HG03135 (cell line): ENCODE results near the gene NNT.
"Not testable (repeated sequence)": the region's sequence is repeated elsewhere in the genome, so short reads cannot be mapped to it uniquely, and the experiment has no call there.

Experiments used
- ATAC-seq: cut with Tn5 transposase; IDR thresholded peaks from one replicate; pipeline ENCODE4 v1.9.1; 2021; ENCODE audit warnings: mild to moderate bottlenecking, moderate library complexity; ENCODE audit not compliant: unreplicated experiment

NNT gene

DNA sequence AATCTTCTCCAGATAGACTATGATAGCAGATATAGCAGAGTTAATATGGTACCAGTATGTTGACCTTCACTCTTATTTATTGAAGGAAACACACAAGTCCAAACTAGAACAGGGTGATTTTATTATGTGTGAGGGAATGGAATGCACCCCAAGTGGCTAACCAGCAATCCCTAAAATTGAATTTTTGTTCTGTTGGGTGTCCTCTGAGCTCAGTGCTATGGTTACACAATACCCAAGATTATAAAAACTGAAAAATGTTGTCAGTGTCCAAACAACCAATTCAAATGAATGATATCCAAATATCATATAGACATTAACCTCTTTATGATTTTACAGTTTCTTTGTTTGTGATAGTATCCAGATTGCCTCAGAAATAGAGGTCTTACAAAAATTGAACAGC, 60.9 kb downstream of the NNT start:
- ATAC-seq: no peak

DNA sequence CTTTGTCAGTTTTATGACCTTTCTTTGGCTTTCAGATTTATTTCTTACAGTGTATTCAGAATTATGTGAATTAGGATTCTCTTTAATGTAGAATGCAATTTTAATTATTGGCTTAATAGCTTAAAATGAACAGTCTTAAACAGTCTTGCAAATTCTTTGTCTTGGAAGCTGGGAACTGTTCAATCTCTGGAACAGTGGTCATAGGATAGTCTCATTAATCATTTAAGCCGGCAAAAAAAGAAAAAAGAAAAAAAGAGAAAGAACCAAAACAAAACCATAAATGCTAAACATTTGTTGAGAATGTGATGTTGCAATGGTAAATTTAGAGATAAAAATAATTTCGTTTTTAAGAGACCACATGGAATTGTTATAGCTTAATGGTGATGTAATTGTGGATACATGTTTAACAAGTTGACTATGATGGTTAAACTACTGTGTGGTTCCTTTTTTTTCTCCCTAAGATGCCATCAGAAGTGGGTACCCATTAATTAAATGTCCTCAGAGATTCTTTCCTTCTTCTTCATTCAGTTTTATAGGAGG, 61.6 kb downstream of the NNT start:
- no peak for ATAC-seq

DNA sequence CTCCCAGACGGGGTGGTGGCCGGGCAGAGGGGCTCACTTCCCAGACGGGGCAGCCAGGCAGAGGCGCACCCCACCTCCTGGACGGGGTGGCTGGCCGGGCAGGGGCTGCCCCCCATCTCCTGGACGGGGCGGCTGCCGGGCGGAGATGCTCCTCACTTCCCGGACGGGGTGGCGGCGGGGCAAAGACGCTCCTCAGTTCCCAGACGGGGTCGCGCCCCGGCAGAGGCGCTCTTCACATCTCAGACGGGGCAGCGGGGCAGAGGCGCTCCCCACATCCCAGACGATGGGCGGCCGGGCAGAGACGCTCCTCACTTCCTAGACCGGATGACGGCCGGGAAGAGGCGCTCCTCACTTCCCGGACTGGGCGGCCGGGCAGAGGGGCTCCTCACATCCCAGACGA, 62.8 kb downstream of the NNT start:
- ATAC-seq: not testable (repeated sequence)

DNA sequence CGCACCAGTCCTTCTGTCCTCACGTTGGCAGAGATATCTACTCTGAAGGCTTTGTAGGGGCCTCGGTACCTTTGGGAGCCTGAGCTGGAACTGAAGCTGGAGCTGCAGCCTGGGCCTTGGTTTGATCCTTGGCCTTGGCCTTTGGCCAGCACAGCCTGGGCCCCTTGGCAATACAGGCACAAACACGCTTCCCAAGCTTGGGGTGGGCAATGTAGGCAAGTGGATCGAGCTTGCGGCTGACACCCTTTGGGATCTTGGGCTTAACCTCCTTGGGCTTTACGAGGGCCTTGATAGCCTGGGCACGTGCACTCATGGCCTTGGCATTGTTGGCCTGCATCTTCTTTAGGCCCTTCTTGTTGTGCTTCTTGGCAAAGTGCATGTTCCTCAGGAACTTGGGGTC, 63.7 kb downstream of the NNT start:
- not testable (repeated sequence) for ATAC-seq

DNA sequence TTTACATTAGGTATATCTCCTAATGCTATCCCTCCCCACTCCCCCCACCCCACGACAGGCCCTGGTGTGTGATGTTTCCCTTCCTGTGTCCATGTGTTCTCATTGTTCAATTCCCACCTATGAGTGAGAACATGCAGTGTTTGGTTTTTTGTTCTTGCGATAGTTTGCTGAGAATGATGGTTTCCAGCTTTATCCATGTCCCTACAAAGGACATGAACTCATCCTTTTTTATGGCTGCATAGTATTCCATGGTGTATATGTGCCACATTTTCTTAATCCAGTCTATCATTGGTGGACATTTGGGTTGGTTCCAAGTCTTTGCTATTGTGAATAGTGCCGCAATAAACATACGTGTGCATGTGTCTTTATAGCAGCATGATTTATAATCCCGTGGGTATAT, 64.4 kb downstream of the NNT start:
- not testable (repeated sequence) for ATAC-seq

DNA sequence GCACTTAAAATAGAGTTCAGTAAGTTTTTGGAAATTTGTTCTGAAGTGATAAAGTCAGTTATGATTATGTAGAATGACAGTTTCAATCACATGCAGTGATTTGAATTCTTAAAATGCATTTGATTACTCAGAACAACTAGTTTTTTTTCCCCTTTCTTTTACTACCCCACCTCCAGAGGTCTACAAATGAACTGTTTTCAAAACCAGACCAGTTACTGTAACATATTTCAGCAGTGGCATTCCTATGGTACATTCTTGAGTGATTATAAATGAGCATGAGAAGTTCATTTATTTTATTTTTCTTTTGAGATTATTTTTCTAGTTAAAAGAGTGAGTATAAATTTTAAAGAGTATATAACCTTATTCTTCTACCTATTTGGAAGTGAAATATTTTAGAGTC, 71.6 kb downstream of the NNT start:
- no peak for ATAC-seq

DNA sequence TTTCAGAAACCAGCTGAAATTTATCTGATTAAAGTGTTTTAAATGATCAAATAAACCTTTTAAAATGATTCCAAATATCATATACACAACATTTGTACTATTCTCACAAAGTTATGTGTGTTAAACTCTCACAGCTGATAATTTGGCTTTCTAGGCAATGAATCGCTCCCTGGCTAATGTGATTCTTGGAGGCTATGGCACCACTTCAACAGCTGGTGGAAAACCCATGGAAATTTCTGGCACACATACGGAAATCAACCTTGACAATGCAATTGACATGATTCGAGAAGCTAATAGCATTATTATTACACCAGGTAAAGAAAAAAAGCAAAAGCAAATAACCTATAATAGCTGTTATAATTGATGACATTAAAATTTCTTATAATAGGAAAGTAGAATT, 72.4 kb downstream of the NNT start:
- ATAC-seq: no peak

DNA sequence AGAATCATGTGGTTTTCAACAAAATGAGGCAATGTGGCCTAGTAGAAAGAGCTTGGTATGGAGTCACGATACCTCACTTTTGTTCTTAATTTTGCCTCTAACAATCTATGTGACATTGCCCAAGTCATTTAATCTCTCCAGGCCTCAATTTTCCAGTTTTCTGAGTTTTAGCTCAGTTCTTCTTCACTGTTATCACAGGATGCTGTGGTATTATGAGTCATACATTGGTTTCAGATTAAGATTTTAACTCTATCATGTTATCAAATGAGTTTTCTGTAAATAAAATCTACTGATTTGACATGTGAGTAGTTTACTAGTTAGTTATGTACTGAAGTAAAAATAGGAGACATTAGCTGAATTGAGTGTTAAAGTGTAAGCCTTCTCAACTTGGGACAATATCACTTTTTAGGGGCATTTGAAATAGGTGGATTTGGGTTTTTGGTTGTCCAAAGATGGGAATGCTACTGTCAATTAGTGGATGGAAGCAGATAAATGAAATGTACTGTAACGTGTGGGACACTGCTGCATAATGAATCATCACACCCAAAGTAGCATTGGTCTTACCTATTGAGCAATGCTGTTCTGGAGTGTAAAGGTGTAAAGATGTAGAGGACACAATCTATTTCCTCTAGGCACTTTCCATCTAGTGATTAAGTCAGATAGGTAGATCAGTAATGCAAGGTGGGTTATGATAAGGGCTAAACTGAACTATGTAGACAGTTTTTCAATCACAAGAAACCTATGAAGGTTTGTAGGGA, 73.3 kb downstream of the NNT start:
- no peak for ATAC-seq

DNA sequence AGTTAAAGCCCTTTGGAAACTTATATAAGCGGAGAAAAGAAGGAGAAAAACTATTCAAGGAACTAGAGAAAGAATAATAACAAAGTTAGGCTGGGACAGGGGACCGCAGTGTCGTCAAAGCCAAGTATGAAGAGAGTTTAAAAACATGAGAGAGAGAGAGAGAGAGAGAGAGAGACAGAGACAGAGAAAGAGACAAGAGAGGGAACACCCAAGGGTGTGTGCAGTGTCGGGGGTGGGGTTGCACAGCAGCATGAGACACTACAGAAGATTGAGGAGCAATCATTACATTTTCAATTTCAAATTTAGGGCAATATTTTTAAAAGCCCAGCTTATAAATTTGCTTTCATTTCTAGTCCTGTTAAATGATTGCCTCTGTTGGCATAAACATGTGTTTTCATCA, 74.3 kb downstream of the NNT start:
- no peak for ATAC-seq

DNA sequence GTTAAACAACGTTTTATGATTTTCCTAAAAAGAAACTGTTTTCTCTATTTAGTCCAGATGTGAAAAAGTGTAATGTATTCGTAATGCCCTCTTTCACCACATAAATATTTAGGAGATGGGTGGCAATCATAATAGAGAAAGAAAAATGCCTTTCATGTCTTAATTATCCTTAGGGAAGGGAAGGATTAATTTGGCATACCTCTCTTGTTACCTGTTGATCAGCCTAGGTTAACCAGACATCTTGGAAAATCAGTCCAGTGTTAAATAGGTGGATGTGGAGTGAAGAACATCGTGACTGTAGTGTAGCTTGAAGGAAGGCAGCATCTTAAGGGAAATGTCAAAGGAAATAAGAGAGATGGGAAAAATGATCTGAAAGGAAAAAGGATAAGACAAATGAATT, 76.2 kb downstream of the NNT start:
- no peak for ATAC-seq

DNA sequence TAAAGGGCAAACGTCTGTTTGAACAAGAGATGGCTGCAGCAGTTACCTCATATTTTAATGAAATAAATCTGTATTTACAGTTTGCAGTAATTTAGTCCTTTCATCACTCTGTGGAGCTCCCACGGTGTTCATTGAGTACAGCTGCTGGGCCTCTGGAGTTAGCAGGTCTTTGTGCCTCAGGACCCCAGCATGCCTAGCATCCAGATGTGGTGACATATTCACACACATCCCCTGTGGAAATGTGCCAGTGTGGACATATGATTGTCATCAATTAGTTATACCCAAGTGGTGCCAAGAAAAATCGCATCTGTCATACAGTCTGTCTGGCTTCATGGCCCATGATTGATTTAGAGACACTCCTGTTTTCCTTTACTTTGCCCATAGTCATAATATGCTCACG, 77.3 kb downstream of the NNT start:
- ATAC-seq: no peak

DNA sequence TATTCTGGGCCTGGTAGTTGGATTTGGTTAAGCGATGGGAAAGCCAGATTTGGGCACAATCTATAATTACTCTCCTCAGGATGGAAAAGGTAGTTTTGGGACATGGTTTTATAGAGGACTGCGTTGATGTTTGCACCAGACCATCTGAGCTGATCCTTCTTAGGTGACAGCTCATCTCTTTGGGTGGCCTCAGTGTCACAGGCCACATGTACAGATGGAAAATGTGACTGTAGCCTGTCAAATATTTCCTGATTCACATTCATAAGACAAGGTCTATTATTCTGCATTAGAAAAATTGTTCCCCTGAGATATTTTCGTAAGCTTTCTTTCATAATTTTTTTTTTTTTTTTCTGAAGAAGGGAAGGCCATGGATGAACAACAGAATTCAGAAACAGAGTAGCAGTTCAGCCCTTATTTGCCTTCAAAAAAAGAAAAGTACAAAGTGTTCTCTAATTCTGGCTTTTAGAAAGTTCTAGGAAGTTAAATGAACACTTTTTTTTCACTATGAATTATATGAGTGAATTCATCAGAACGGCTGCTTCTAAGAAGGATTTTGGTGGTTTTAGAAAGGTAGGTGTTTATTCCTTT, 81.0 kb downstream of the NNT start:
- no peak for ATAC-seq

DNA sequence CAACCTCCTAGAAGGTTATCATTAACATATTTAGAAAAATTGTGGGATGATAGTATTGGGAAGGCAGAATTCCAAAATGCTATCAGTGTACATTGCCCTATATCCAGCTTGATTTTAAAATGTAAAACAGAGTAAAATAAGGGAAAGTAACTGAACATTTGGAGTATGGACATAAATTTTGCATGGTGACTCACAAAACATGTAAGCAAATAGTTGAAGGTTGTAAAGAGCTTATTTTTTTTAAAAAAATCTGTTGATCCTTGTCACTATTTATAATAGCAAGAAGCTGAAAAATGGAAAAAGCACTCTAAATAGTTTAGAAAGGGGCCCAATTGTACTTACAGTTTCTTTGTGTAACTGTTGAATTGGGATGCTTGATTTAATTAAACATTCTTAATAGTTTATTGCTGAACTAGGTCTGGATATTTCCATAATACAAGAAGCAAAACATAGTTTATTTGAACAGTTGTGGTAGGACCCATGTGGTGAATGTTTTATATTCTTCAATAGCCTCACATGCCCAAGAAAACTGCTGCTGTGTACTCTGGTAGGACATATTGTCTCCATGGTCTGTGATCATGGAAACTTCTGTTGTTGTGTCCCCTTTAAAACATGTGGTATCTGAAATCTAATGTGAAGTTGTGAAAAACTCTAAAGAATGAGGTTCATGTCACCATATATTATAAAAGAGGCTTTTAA, 82.4 kb downstream of the NNT start:
- no peak for ATAC-seq

DNA sequence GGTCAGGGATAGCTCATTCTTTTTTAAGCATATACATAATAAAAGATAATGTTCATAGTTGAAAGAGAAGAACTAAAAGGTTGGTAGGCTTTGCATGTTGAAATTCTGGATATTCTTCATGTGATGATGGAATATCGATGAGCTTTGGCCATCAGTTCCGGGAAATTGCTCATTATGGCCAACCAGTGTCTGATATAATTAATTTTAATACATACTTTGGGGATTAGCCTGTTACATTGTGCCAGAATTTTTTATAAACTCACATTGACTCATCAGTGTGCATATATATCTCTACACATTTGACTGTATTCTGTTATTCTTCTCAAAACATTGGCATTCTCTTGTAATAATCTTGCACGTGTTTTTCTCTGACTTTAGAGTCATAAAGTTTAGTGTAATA, 84.3 kb downstream of the NNT start:
- no peak for ATAC-seq

DNA sequence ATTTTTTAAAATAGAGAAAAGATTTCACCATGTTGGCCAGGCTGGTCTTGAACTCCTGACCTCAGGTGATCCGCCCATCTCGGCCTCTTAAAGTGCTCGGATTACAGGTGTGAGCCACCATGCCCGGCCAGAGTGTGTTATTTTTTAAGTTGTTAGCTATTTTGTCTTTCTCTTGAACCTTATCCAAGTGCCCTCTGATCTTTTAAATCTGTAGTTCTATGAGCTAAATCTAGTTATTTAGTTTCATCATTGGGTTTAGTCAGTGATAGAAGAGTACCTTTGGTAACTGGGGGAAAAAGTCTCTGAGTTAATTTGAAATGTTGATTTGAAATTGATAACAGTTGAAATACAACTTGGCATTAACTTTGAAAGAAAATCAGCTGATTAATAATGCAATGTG, 88.3 kb downstream of the NNT start:
- ATAC-seq: no peak

DNA sequence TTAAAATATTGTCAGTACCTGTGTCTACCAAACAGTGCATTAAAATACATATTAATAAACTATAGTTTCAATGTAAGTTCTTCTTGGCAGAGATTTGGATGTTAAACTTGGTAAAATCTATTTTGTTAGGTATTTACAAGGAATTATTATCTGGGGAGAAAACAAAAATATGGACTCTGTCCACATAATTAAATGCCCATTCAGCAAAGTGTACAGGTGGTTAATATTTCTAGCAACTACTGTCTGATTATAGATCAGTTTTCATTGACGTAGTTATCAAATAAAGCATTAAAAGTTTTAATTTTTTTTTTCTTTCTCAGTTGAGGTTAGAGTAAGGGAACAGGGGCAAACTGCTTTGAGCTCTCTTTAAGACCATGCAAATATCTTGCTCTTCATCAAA, 88.9 kb downstream of the NNT start:
- no peak for ATAC-seq

DNA sequence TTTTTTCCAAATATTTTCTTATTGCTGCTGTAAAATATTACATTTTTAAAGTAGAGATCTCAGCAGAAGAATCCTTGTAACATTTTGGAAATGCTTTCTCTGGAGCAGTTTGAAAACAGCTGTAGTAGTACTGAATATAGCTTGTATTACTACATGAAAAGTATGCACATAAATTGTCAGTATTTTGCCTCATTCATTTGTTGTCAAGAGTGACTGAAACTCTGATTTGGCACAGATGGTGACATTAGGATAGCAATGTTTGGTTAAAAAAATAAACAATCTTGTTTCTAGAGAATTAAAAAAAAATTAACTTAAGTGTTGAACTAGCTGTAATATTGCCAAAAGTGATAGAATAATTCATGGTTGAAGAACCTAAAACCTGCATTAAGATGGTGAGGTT, 90.4 kb downstream of the NNT start:
- no peak for ATAC-seq

DNA sequence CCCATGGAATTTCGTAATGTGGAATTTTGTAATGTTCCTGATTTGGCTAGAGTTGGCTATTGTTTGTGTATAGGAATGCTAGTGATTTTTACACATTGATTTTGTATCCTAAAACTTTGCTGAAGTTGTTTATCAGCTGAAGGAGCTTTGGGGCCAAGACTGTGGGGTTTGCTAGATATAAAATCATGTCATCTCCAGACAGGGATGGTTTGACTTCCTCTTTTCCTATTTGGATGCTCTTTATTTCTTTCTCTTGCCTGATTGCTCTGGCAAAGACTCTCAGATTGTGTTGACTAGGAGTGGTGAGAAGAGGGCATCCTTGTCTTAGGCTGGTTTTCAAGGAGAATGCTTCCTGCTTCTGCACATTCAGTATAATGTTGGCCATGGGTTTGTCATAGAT, 91.0 kb downstream of the NNT start:
- no peak for ATAC-seq

DNA sequence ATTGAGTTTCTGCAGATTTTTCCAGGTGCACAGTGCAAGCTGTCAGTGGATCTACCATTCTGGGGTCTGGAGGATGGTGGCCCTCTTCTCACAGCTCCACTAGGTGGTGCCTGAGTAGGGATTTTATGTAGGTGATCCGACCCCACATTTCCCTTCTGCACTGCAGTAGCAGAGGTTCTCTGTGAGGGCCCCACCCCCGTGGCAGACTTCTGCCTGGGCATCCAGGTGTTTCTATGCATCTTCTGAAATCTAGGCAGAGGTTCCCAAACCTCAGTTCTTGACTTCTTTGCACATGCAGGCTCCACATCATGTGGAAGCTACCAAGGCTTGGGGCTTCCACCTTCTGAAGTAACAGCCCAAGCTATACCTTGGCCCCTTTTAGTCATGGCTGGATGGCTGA, 93.5 kb downstream of the NNT start:
- ATAC-seq: not testable (repeated sequence)

DNA sequence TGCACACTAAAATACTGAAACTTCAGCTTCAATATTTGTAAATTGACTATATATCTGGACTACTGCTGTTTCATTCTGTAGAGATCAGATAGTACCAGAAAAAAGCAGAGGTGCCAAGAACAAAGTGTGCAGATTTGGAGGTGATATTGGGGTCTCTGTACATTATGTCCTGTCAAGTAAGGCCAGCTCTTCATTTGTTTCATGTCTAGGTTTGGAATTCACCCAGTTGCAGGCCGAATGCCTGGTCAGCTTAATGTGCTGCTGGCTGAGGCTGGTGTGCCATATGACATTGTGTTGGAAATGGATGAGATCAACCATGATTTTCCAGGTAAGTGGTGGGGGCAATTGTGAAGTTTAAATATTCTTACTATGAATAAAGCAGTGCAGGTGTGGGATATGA, 96.9 kb downstream of the NNT start:
- ATAC-seq: no peak

DNA sequence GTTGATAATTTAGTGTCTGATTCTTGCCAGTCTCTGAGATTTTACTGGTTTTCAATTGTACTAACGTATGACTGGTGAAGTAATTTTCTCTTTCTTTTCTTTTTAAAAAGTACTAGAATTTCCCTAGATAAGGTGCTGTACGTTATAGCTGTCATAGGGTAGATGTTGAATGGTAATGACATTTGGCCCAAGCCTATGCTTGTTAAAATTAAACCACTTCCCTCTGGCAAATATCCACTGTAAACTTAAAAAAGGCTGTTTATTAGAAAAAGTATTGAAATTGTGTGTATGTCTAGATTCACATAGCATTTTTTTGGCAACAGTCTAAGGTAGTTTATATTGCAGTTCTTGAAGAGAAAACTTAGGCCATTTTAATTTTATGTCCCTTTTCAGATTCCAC, 97.6 kb downstream of the NNT start:
- no peak for ATAC-seq

DNA sequence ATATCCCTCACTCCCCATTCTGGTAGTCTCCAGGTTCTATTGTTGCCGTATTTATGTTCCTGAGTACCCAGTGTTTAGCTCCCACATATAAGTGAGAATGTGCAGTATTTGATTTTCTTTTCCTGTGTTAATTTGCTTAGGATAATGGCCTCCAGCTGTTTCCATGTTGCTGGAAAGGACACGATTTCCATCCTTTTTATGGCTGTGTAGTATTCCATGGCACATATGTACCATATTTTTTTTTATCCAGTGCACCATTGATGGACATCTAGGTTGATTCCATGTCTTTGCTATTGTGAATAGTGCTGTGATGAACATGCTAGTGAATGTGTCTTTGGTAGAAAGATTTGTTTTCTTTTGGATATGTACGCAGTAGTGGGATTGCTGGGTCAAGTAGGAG, 98.2 kb downstream of the NNT start:
- ATAC-seq: no peak
